Smooth muscle cell (in vitro differentiated cells): Measurements from ENCODE around the gene KCNB1. TPM values are rescaled to one million over a fixed set of nuclear protein-coding genes. Genes with fewer than 3 reads are reported as not detected.

Experiments used
- DNase-seq: peaks from one replicate; lab custom pipeline; 2025; ENCODE audit not compliant: unreplicated experiment; lab: John Stamatoyannopoulos, UW
- H2AFZ ChIP-seq: fragments of 200-600 bp; sonication (generic); 2 replicates; pipeline ENCODE4 v1.6.0; 2016; ENCODE audit warnings: antibody characterized with exemption, low read depth, mild to moderate bottlenecking
- H3F3A ChIP-seq: fragments of 200-600 bp; sonication (generic); 2 replicates; pipeline ENCODE4 v1.6.0; 2017; ENCODE audit warnings: antibody characterized with exemption, low read depth
- H3K27ac ChIP-seq: fragments of 200-600 bp; sonication (generic); 2 replicates; pipeline ENCODE4 v1.5.1; 2016; ENCODE audit warnings: low read depth, mild to moderate bottlenecking
- H3K27me3 ChIP-seq: fragments of 200-600 bp; sonication (generic); 2 replicates; pipeline ENCODE4 v1.6.1; 2016; ENCODE audit warnings: low read depth, mild to moderate bottlenecking
- H3K36me3 ChIP-seq: fragments of 200-600 bp; sonication (generic); 2 replicates; pipeline ENCODE4 v1.5.1; 2016; ENCODE audit warnings: low read depth
- H3K4me1 ChIP-seq: fragments of 200-600 bp; sonication (generic); 2 replicates; pipeline ENCODE4 v1.5.1; 2016; ENCODE audit warnings: low read depth
- H3K4me2 ChIP-seq: fragments of 200-600 bp; sonication (generic); 2 replicates; pipeline ENCODE4 v1.6.0; 2016; ENCODE audit warnings: mild to moderate bottlenecking
- H3K4me3 ChIP-seq: fragments of 200-600 bp; sonication (generic); 2 replicates; pipeline ENCODE4 v1.5.1; 2016; ENCODE audit warnings: mild to moderate bottlenecking
- H3K79me2 ChIP-seq: fragments of 200-600 bp; sonication (generic); 2 replicates; pipeline ENCODE4 v1.6.0; 2016; ENCODE audit warnings: low read depth, mild to moderate bottlenecking
- H3K9ac ChIP-seq: fragments of 200-600 bp; sonication (generic); 2 replicates; pipeline ENCODE4 v1.6.0; 2016; ENCODE audit warnings: low read depth
- H3K9me3 ChIP-seq: fragments of 200-600 bp; sonication (generic); replicated peaks from 2 replicates; pipeline ENCODE4 v1.5.1; 2016; ENCODE audit warnings: low read depth
- H4K20me1 ChIP-seq: fragments of 200-600 bp; sonication (generic); 2 replicates; pipeline ENCODE4 v1.6.0; 2016; ENCODE audit warnings: low read depth
- CTCF ChIP-seq: fragments of 200-600 bp; sonication (generic); IDR thresholded peaks from 2 replicates; pipeline ENCODE4 v1.5.1; 2017; ENCODE audit warnings: borderline replicate concordance, mild to moderate bottlenecking, antibody characterized with exemption; ENCODE audit not compliant: insufficient read depth, poor library complexity, severe bottlenecking
- WGBS: methylation state at CpG from one replicate; pipeline ENCODE4 v1.1.7; 2016; ENCODE audit warnings: low lambda C conversion rate; 5-methylcytosine and 5-hydroxymethylcytosine counted together
- polyA plus RNA-seq: library from polyadenylated mRNA; unstranded; fragments of >200 nt; fragmentation: Nextera tagmentation; extraction: Ambion mirVana; gene quantifications from 2 replicates; pipeline ENCODE4 v1.2.1, GENCODE V29; 2016
- total RNA-seq: library from RNA; depleted of rRNA; stranded (reverse); fragments of >200 nt; gene quantifications from 2 replicates; pipeline ENCODE4 v1.2.3, GENCODE V29; 2014

KCNB1 gene
- total and polyA plus RNA-seq, 2 experiments from 2014 or later: not detected

GRCh38 chr20:49345524-49345923, 136.9 kb downstream of the KCNB1 start:
- DNase-seq: no peak
- Histone ChIP-seq H3K4me3 (no peak overlapping the region), H3K79me2 (no peaks in the 10 kb centered on the region), H3K36me3 (no peaks in the 10 kb centered on the region), H3K27ac (no peak overlapping the region), H3K4me2 (no peak overlapping the region), H3K9ac (no peak overlapping the region), H2AFZ (no peak overlapping the region), H3F3A (no peaks in the 10 kb centered on the region), H3K4me1 (no peaks in the 10 kb centered on the region), H3K27me3 (peaks cover 8% of the 10 kb centered on the region), H3K9me3 (no peaks in the 10 kb centered on the region), H4K20me1 (no peaks in the 10 kb centered on the region)
- TF ChIP-seq CTCF: no peak
- WGBS: 83% methylated on average over 14 of the region's 14 CpGs

DNA sequence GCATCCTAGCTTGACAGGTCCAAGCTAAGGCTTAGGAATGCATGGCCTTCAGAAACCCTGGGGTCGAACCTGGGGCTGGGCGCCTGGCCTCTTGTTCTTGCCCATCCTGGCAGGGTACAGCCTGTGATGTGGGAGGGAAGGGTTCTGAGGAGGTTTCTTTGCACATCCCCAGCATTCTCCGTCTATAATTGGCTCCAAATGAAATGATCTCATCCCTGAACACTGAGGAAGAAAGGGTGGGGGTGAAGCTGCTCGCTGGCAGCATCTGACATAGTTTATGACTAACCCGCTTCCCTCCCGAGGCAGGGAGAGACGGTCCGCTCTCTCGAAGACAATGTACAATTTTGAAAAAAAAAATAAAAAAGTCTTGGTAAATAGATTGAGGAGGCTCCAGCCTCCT, 137.5 kb downstream of the KCNB1 start:
- 45% methylated on average over 9 of the region's 9 CpGs for WGBS
- no peak overlapping the region for H3K4me2 ChIP-seq
- H3K4me3 ChIP-seq: no peak overlapping the region

GRCh38 chr20:49344140-49344539, 138.3 kb downstream of the KCNB1 start:
- no peak for DNase-seq
- no peak for TF ChIP-seq CTCF
- Histone ChIP-seq H3K9me3 (no peaks in the 10 kb centered on the region), H3K27ac (no peak overlapping the region), H3K4me3 (no peak overlapping the region), H4K20me1 (no peaks in the 10 kb centered on the region), H3K9ac (no peak overlapping the region), H3K4me1 (no peaks in the 10 kb centered on the region), H3K4me2 (no peak overlapping the region), H3K27me3 (peaks cover 8% of the 10 kb centered on the region), H3F3A (no peaks in the 10 kb centered on the region), H3K79me2 (no peaks in the 10 kb centered on the region), H2AFZ (no peak overlapping the region), H3K36me3 (no peaks in the 10 kb centered on the region)
- 91% methylated on average over 2 of the region's 2 CpGs for WGBS

More for the DNA sequence above, 137.5 kb downstream of the KCNB1 start:
- H4K20me1 ChIP-seq: no peaks in the 10 kb centered on the region
- H3K4me1 ChIP-seq: no peaks in the 10 kb centered on the region
- no peak for TF ChIP-seq CTCF
- no peaks in the 10 kb centered on the region for H3F3A ChIP-seq
- H3K79me2 ChIP-seq: no peaks in the 10 kb centered on the region
- peaks cover 8% of the 10 kb centered on the region for H3K27me3 ChIP-seq
- no peak overlapping the region for H3K9ac ChIP-seq
- H3K27ac ChIP-seq: no peak overlapping the region
- H3K36me3 ChIP-seq: no peaks in the 10 kb centered on the region
- no peak overlapping the region for H2AFZ ChIP-seq
- DNase-seq: no peak
- H3K9me3 ChIP-seq: no peaks in the 10 kb centered on the region

DNA sequence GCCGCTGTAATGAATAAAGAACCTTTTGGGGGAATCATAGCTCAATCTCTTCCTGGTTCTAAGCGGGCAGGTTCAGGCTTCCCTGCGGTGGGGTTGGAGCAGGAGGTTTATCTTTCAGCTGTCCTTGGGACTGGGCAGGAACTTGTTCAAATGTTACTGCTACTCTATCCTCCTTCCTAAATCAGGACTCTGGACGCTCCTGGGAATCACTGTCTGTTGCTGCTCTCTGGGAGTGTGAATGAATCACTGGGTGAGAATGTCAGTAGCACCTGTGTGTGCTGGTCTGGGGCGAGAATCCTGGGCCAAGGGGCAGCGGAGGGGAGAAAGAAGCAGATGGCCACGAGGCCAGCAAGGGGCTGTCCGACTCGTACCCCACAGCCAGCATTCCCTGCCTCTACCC, 139.2 kb downstream of the KCNB1 start:
- TF ChIP-seq CTCF: no peak
- H3K4me2 ChIP-seq: no peak overlapping the region
- no peak overlapping the region for H3K4me3 ChIP-seq
- H3K27ac ChIP-seq: no peak overlapping the region
- H3K9ac ChIP-seq: no peak overlapping the region
- DNase-seq: no peak
- no peaks in the 10 kb centered on the region for H3K4me1 ChIP-seq
- 77% methylated on average over 9 of the region's 9 CpGs for WGBS
- H3K36me3 ChIP-seq: no peaks in the 10 kb centered on the region
- no peaks in the 10 kb centered on the region for H3K9me3 ChIP-seq
- no peak overlapping the region for H2AFZ ChIP-seq
- no peaks in the 10 kb centered on the region for H3K79me2 ChIP-seq
- peaks cover 8% of the 10 kb centered on the region for H3K27me3 ChIP-seq
- no peaks in the 10 kb centered on the region for H3F3A ChIP-seq
- no peaks in the 10 kb centered on the region for H4K20me1 ChIP-seq
